ENCODE data around the gene GSTK1. TPM values are rescaled to one million over a fixed set of nuclear protein-coding genes. Genes with fewer than 3 reads are reported as not detected.

Gene GSTK1
- total RNA-seq, 6 experiments from 2014 or later: 209 to 315 (median 257) TPM

DNA sequence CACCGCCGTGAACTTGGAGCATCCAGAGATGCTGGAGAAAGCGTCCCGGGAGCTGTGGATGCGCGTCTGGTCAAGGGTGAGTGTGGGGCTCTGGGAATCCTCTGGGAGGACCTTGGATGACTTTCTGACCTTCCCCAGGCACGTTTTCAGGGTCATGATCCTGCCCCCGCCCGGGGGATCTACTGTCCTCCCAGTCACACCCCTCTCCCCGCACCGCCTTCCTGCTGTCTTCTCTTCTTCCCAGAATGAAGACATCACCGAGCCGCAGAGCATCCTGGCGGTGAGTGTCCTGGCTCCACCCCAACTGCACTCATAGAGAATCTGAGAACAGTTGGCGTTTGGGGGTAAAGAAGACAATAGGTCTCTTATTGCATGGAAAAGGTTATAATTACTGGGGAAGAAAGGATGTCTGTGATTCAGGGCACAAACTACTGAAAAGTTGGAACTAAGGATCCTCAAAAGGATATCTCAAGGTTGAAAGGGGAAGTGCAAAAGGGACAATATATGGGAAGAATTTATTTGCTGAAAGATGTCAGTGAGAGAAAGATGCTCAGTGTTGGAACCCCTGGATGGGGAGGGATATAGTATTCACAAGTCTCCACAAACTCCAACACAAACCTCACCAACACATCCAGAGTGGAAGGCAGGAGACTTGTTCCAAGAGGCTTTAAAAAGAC lies 1.9 kb downstream of the GSTK1 start:
- Histone ChIP-seq H3K27me3 (no peaks in the 10 kb centered on the region), H3K36me3 (peaks cover 0 to 44% (median 9%) of the 10 kb centered on the region in 4 donors), H3K27ac (peak overlapping the region in 1 of 3 donors; percentile 88), H3K4me1 (peaks cover 0 to 54% (median 13%) of the 10 kb centered on the region in 4 donors), H3K4me3 (peak overlapping the region in 1 of 3 donors; percentile 81), H3K9me3 (no peaks in the 10 kb centered on the region)
- TF ChIP-seq POLR2A (IDR thresholded peaks at IDR 0.05): no peak
- TF ChIP-seq, protein P1, sequence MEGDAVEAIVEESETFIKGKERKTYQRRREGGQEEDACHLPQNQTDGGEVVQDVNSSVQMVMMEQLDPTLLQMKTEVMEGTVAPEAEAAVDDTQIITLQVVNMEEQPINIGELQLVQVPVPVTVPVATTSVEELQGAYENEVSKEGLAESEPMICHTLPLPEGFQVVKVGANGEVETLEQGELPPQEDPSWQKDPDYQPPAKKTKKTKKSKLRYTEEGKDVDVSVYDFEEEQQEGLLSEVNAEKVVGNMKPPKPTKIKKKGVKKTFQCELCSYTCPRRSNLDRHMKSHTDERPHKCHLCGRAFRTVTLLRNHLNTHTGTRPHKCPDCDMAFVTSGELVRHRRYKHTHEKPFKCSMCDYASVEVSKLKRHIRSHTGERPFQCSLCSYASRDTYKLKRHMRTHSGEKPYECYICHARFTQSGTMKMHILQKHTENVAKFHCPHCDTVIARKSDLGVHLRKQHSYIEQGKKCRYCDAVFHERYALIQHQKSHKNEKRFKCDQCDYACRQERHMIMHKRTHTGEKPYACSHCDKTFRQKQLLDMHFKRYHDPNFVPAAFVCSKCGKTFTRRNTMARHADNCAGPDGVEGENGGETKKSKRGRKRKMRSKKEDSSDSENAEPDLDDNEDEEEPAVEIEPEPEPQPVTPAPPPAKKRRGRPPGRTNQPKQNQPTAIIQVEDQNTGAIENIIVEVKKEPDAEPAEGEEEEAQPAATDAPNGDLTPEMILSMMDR (IDR thresholded peaks at IDR 0.05): no peak
- 42% methylated on average over 7 of the region's 15 CpGs for whole genome bisulfite sequencing (ENCODE audit: insufficient coverage, low coverage, low lambda C conversion rate, missing lambda C conversion rate)
- no peak for DNase-seq
- intact Hi-C loops (cut with DNase I): no loop called here
- no peak for ATAC-seq

DNA sequence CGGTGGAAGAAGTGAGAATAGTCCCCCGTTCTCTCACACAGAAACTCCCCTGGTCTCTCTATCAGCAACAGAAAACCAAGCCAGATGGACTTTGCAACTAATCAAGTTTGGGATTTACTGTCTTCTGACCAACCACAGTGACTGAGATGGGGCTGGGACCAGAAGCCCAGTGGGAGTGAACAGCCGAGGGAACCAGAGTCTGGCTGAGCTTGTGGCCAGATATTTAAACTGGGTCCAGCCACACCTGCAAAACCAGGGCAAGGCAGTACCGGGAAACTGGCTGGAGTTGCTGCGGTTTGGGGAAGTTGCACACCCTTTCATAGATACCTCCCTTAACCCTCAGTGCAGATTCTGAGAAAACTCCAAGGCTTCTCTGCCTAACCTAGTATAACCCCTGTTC lies 6.0 kb downstream of the GSTK1 start:
- no peak overlapping the region for H3K4me3 ChIP-seq
- TF ChIP-seq, protein P1 (IDR thresholded peaks at IDR 0.05): no peak
- TF ChIP-seq POLR2A (IDR thresholded peaks at IDR 0.05): no peak
- peak overlapping the region in 2 of 3 donors; percentile 53 to 71 for H3K27ac ChIP-seq
- peak; percentile 92 to 96 (median 94) for ATAC-seq
- H3K36me3 ChIP-seq: peaks cover 0 to 48% (median 9%) of the 10 kb centered on the region in 4 donors
- H3K9me3 ChIP-seq: no peaks in the 10 kb centered on the region
- intact Hi-C loops (cut with DNase I): no loop called here
- no peaks in the 10 kb centered on the region for H3K27me3 ChIP-seq
- DNase-seq: peak; percentile 47 to 82 (median 74)
- WGBS (ENCODE audit: insufficient coverage, low coverage, low lambda C conversion rate, missing lambda C conversion rate): 30% methylated on average over 5 of the region's 5 CpGs
- H3K4me1 ChIP-seq: peaks cover 0 to 48% (median 13%) of the 10 kb centered on the region in 4 donors

- no peak for DNase-seq
- intact Hi-C loops (cut with DNase I): no loop called here
- Histone ChIP-seq H3K27me3 (no peaks in the 10 kb centered on the region), H3K4me3 (no peak overlapping the region), H3K36me3 (peaks cover 0 to 37% (median 8%) of the 10 kb centered on the region in 4 donors), H3K27ac (no peak overlapping the region), H3K9me3 (no peaks in the 10 kb centered on the region), H3K4me1 (peaks cover 0 to 28% (median 4%) of the 10 kb centered on the region in 4 donors)
- 89% methylated on average over 1 of the region's 1 CpG for WGBS (ENCODE audit: insufficient coverage, low coverage, low lambda C conversion rate, missing lambda C conversion rate)
- ATAC-seq: no peak
- no peak for TF ChIP-seq POLR2A (IDR thresholded peaks at IDR 0.05)
- TF ChIP-seq, protein P1 (IDR thresholded peaks at IDR 0.05): no peak
These were observed 8.0 kb downstream of the GSTK1 start for GRCh38 chr7:143271240-143271639.

DNA sequence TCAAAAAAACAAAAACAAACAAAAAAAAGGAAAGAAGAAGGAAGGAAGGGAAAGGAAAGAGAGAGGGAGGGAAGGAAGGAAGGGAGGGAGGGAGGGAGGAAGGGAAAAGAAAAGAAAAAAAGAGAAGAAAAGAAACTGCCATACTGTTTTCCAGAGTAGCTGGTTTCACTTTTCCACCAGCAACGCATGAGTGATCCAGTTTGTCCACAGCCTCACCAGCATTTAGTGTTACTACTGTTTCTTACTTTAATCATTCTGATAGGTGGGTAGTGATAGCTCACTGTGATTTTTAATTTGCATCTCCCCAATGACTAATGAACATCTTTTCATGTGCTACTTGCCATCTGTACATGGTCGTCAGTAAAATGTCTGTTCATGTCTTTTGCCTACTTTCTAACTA lies 9.6 kb downstream of the GSTK1 start:
- DNase-seq (no peak), ATAC-seq (no peak)
- H3K27me3 ChIP-seq: no peaks in the 10 kb centered on the region
- no peaks in the 10 kb centered on the region for H3K9me3 ChIP-seq
- WGBS (ENCODE audit: insufficient coverage, low coverage, low lambda C conversion rate, missing lambda C conversion rate): 91% methylated on average over 2 of the region's 2 CpGs
- no peak overlapping the region for H3K27ac ChIP-seq
- H3K4me3 ChIP-seq: no peak overlapping the region
- peaks cover 0 to 21% (median 3%) of the 10 kb centered on the region in 4 donors for H3K4me1 ChIP-seq
- peaks cover 0 to 21% (median 2%) of the 10 kb centered on the region in 4 donors for H3K36me3 ChIP-seq
- intact Hi-C loops (cut with DNase I): no loop called here
- TF ChIP-seq POLR2A (IDR thresholded peaks at IDR 0.05): no peak
- TF ChIP-seq, protein P1 (IDR thresholded peaks at IDR 0.05): no peak
